Measurements from ENCODE around the gene TRIP11. TPM values are rescaled to one million over a fixed set of nuclear protein-coding genes. Genes with fewer than 3 reads are reported as not detected.

Gene TRIP11
- total and polyA plus RNA-seq, 4 donors, result 4.3 to 28.4 (median 16.6) TPM

GRCh38 chr14:91926131-91926890 lies 113.5 kb downstream of the TRIP11 start:
- no peak for TF ChIP-seq YY1 (IDR thresholded peaks at IDR 0.05)
- no peak for TF ChIP-seq EGR1 (IDR thresholded peaks at IDR 0.05; ENCODE audit: low read depth in 2 of 2)
- no peak for TF ChIP-seq ZBTB33 (IDR thresholded peaks at IDR 0.05)
- TF ChIP-seq CTCF (IDR thresholded peaks at IDR 0.05; ENCODE audit: low read depth, low read length, missing input control), result no peak
- TF ChIP-seq RAD21 (IDR thresholded peaks at IDR 0.05), result no peak
- H3K4me3 ChIP-seq (ENCODE audit: low read depth in 1 of 3, low read length in 3 of 3), result no peak overlapping the region
- 80% methylated on average over 17 of the region's 17 CpGs for WGBS

GRCh38 chr14:91925727-91926121 lies 114.1 kb downstream of the TRIP11 start:
- H3K27ac ChIP-seq (ENCODE audit: low read depth in 1 of 2, low read length in 2 of 2), result no peak overlapping the region
- no peaks in the 10 kb centered on the region for H3K27me3 ChIP-seq (ENCODE audit: control insufficient read depth in 4 of 4, insufficient read depth in 4 of 4, low read length in 3 of 4)
- H3K9ac ChIP-seq (ENCODE audit: low read depth in 1 of 2, low read length in 2 of 2), result no peak overlapping the region
- peaks cover 0 to 2% (median 0%) of the 10 kb centered on the region in 4 donors for H3K4me1 ChIP-seq (ENCODE audit: control insufficient read depth in 4 of 4, insufficient read depth in 4 of 4, low read length in 3 of 4)
- no peaks in the 10 kb centered on the region for H3K36me3 ChIP-seq (ENCODE audit: control insufficient read depth in 4 of 4, insufficient read depth in 3 of 4, low read depth in 1 of 4, low read length in 3 of 4)
- H3K4me3 ChIP-seq (ENCODE audit: low read depth in 1 of 3, low read length in 3 of 3), result no peak overlapping the region
- 92% methylated on average over 10 of the region's 10 CpGs for WGBS
- DNase-seq (ENCODE audit: low spot score), result no peak
- TF ChIP-seq YY1 (IDR thresholded peaks at IDR 0.05), result no peak
- TF ChIP-seq FOXA2 (IDR thresholded peaks at IDR 0.05), result no peak
- TF ChIP-seq FOXA1 (IDR thresholded peaks at IDR 0.05), result no peak
- TF ChIP-seq RXRA (IDR thresholded peaks at IDR 0.05), result no peak
- no peak for TF ChIP-seq HNF4A (conservative IDR thresholded peaks at IDR 0.05)
- no peak for TF ChIP-seq SP1 (IDR thresholded peaks at IDR 0.05)
- no peak for TF ChIP-seq CTCF (IDR thresholded peaks at IDR 0.05; ENCODE audit: low read depth, low read length, missing input control)
- H3K9me3 ChIP-seq (ENCODE audit: control insufficient read depth in 4 of 4, low read length in 3 of 4), result no peaks in the 10 kb centered on the region

More at GRCh38 chr14:91926131-91926890, 113.5 kb downstream of the TRIP11 start:
- no peaks in the 10 kb centered on the region for H3K27me3 ChIP-seq (ENCODE audit: control insufficient read depth in 4 of 4, insufficient read depth in 4 of 4, low read length in 3 of 4)
- H3K4me1 ChIP-seq (ENCODE audit: control insufficient read depth in 4 of 4, insufficient read depth in 4 of 4, low read length in 3 of 4), result peaks cover 0 to 2% (median 0%) of the 10 kb centered on the region in 4 donors
- no peak for DNase-seq (ENCODE audit: low spot score)
- H3K9me3 ChIP-seq (ENCODE audit: control insufficient read depth in 4 of 4, low read length in 3 of 4), result no peaks in the 10 kb centered on the region
- H3K9ac ChIP-seq (ENCODE audit: low read depth in 1 of 2, low read length in 2 of 2), result no peak overlapping the region
- no peaks in the 10 kb centered on the region for H3K36me3 ChIP-seq (ENCODE audit: control insufficient read depth in 4 of 4, insufficient read depth in 3 of 4, low read depth in 1 of 4, low read length in 3 of 4)
- H3K27ac ChIP-seq (ENCODE audit: low read depth in 1 of 2, low read length in 2 of 2), result no peak overlapping the region

All from liver (tissue), 9 donors.